ENCODE measurements around the gene PLA2G1B. TPM values are rescaled to one million over a fixed set of nuclear protein-coding genes. Genes with fewer than 3 reads are reported as not detected.

Gene PLA2G1B
- total and polyA plus RNA-seq, 9 of the 15 experiments (the other 6 are each of a cell fraction or from before 2014, with no cell fraction given): 1.4 TPM; not detected in 8

- TF ChIP-seq TFE3 (CRISPR knock-in tag; IDR thresholded peaks at IDR 0.05) (no peak), MAX (CRISPR knock-in tag; IDR thresholded peaks at IDR 0.05) (no peak)
Observed at GRCh38 chr12:120342175-120343038, 14.8 kb upstream of the PLA2G1B start (continued).

- Histone ChIP-seq H3K27me3 (ENCODE audit: control insufficient read depth in 2 of 2, insufficient read depth in 2 of 2, low read length in 2 of 2) (0 out of 5 replicates have a peak, but pooled peaks cover 0 to 4% of the 10 kb centered on the region in 2 experiments), H3K79me2 (ENCODE audit: control insufficient read depth, insufficient read depth, low read length) (no peaks in the 10 kb centered on the region), H3K9me3 (replicated peaks; ENCODE audit: control insufficient read depth, insufficient read depth, low read depth, low read length) (peaks cover 9% of the 10 kb centered on the region; the same call in 1 of the 2 replicates), H3K4me2 (ENCODE audit: insufficient read depth, low read length) (no peak overlapping the region), H3K27ac (ENCODE audit: extremely low read depth, low read depth, low read length) (no peak overlapping the region), H3K9me1 (ENCODE audit: control insufficient read depth, insufficient read depth, low read length) (no peaks in the 10 kb centered on the region), H3K4me1 (replicated peaks in 1 of 2; ENCODE audit: control insufficient read depth in 2 of 2, insufficient read depth in 2 of 2, low read length in 2 of 2) (peaks cover 0 to 5% of the 10 kb centered on the region in 2 experiments; a peak in 1 of 5 replicates), H3K36me3 (ENCODE audit: control insufficient read depth, insufficient read depth, low read length) (no peaks in the 10 kb centered on the region), H4K20me1 (replicated peaks; ENCODE audit: control insufficient read depth, insufficient read depth, low read length) (no peaks in the 10 kb centered on the region), H3K9ac (ENCODE audit: insufficient read depth in 1 of 2, low read depth in 2 of 2, low read length in 2 of 2) (no peak overlapping the region), H2AFZ (ENCODE audit: low read depth, low read length) (no peak overlapping the region), H3K4me3 (no peak overlapping the region)
- no TSS peak for BruUV-seq (replicated peaks)
- FAIRE-seq (no peak), DNase-seq (ENCODE audit: extremely low read depth in 1 of 4, low spot score in 3 of 4) (no peak), ATAC-seq (no peak)
- CTCF ChIA-PET (ENCODE audit: low intra/inter-chr PET ratio): no interaction called here
- TF ChIP-seq RFX1 (IDR thresholded peaks at IDR 0.05) (no peak), HMG20B (CRISPR knock-in tag; IDR thresholded peaks at IDR 0.05) (no peak), ZNF217 (CRISPR knock-in tag; IDR thresholded peaks at IDR 0.05) (no peak), RHOXF2B (CRISPR knock-in tag; conservative IDR thresholded peaks at IDR 0.05) (no peak)
- WGBS (ENCODE audit: insufficient coverage, low coverage, missing lambda C conversion rate): 5% methylated on average over 4 of the region's 4 CpGs
- POLR2A ChIA-PET: interaction anchor here (1.1 to 1.3 kb wide), 2 partner anchors 14 to 48 kb away, joined by 3 to 4 read pairs; partner anchors contain the start of gene RNU4-2
- intact Hi-C loops (cut with micrococcal nuclease) (no loop called here), in situ Hi-C loops (cut with MboI) (loop anchor here (25.0 kb wide), 1 partner anchor 323 kb away; no protein-coding TSS in a partner anchor)
Observed at GRCh38 chr12:120339256-120339655, 11.7 kb upstream of the PLA2G1B start.

Measured in K562 (cell line).